Measurements from ENCODE around the gene SYNE1.

Gene SYNE1

DNA sequence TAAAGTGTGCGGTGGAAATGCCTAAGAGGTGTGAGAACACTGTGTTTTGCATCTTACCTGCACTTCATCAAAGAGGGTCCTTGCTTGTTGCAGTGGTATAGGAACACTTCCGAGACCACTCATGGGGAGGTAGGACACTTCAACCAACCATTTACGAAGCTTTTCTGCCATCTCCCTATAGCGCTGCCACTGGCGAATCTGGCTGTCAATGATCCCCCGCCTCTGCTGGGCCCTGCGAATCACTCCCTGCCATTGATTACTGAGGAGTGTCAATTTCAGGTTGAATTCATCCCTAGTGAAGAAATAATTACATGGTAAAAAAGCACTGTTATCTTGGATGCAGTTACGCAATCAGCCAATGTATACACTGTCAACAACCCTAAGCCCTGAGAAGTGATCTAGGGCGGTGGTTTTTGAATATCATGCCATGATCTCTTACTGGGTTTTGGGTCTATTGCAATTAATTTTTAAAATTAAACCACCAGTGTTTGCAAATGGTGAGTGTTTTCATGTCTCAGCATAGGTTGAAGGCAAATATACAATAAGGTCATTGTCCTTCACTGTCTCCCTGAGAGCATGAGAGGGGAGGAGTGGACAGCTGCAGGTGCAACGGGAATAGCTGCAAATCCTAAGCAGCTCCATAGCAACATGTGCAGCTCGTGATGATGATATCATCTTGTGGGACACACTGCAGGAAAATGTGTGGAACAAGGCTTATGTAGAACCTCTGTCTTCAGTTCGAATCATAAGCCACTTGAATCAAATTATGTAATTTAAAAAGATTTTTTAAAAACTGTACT is 429.0 kb downstream of the SYNE1 start:
- H3K4me3 Mint-ChIP-seq = no peak overlapping the region
- H3K27ac Mint-ChIP-seq = no peak overlapping the region
- no peaks in the 10 kb centered on the region for H3K27me3 Mint-ChIP-seq (ENCODE audit: low read depth)
- H3K36me3 Mint-ChIP-seq (ENCODE audit: low read depth) = peaks cover 58% of the 10 kb centered on the region
- H3K4me1 Mint-ChIP-seq = no peaks in the 10 kb centered on the region
- TF ChIP-seq, protein P1, sequence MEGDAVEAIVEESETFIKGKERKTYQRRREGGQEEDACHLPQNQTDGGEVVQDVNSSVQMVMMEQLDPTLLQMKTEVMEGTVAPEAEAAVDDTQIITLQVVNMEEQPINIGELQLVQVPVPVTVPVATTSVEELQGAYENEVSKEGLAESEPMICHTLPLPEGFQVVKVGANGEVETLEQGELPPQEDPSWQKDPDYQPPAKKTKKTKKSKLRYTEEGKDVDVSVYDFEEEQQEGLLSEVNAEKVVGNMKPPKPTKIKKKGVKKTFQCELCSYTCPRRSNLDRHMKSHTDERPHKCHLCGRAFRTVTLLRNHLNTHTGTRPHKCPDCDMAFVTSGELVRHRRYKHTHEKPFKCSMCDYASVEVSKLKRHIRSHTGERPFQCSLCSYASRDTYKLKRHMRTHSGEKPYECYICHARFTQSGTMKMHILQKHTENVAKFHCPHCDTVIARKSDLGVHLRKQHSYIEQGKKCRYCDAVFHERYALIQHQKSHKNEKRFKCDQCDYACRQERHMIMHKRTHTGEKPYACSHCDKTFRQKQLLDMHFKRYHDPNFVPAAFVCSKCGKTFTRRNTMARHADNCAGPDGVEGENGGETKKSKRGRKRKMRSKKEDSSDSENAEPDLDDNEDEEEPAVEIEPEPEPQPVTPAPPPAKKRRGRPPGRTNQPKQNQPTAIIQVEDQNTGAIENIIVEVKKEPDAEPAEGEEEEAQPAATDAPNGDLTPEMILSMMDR (IDR thresholded peaks at IDR 0.05; ENCODE audit: unreplicated experiment in 3 of 3) = no peak
- no peaks in the 10 kb centered on the region for H3K9me3 Mint-ChIP-seq

DNA sequence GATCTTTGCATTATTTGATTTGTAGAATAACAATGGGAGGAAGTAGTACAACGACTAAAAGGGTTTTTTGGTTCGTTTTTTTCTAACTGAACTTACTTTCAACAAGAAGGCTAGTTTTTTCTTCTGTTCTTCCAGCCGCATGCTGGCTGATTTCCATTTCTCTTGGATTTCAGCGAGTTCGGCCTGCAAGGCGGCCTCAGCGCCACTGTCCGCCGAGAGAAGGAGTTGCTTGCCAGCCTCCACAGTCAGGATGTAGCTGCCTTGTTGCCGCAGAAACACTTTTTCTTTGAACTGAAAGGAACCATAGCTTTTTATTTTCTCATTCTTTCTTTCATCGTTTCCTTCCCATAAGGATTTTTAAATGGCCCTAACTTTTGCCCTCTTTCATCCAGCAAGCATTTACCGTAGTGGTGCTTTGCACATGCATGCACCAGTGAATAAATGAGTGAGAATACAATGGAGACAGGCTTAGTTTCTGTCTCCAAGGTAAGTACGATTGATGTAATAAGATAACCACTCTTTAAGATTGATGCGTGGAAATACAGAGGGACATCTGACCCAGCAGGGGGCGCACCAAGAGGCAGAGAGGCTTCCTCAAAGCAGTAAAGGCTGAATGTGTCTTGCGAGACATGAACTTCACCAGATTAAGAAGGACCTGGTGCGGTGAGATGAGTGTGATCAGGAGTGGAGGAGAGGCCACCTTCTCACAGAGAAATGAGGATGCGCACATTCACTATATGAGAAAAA is 430.9 kb downstream of the SYNE1 start:
- no peaks in the 10 kb centered on the region for H3K27me3 Mint-ChIP-seq (ENCODE audit: low read depth)
- TF ChIP-seq, protein P1 (IDR thresholded peaks at IDR 0.05; ENCODE audit: unreplicated experiment in 3 of 3) = peak in 1 of 3 experiments; percentile 24
- no peaks in the 10 kb centered on the region for H3K9me3 Mint-ChIP-seq
- H3K4me1 Mint-ChIP-seq = no peaks in the 10 kb centered on the region
- peak overlapping the region in 1 of 3 experiments; percentile 2 for H3K27ac Mint-ChIP-seq
- H3K4me3 Mint-ChIP-seq = no peak overlapping the region
- H3K36me3 Mint-ChIP-seq (ENCODE audit: low read depth) = peaks cover 58% of the 10 kb centered on the region

DNA sequence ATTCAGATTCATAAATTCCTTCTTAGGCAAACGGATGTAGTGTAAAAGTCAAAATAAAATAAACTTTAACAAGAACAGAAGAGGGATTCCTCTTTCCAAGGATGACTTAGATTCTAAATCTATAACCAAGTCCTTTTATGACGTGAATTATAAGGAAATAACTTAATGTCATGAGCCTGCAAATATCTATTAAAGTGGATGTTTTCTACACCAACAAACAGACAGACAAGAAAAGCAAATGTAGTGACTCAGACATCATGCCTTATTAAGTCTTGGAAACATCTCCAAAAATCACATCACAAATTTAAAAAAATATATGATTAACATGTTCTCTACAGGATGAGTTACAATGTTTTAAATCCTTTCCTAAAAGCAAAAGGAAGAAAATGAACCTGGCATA is 432.6 kb downstream of the SYNE1 start:
- Mint-ChIP-seq H3K27ac (no peak overlapping the region), H3K27me3 (ENCODE audit: low read depth) (no peaks in the 10 kb centered on the region), H3K4me3 (no peak overlapping the region), H3K4me1 (no peaks in the 10 kb centered on the region), H3K36me3 (ENCODE audit: low read depth) (peaks cover 60% of the 10 kb centered on the region), H3K9me3 (no peaks in the 10 kb centered on the region)
- TF ChIP-seq, protein P1 (IDR thresholded peaks at IDR 0.05; ENCODE audit: unreplicated experiment in 3 of 3) = no peak

DNA sequence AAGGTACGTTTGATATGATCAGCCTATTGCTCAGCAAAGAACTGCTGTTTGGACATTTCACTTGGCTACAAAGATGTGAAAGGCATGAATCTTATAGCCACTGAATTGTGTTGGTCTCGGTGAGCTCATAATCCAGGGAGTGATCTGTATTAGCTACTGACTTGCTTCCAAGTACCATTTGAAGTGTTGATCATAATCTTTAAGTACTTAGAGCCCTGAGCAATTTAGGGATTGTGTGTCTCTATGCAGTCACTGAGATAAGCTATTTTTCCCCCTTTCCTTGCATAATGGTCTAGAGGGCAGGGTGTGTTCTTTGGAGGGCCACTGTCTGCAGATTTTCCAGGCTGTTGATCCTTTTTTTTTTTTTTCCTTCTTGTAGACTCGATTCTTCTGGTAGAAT is 436.0 kb downstream of the SYNE1 start:
- Mint-ChIP-seq H3K27ac (no peak overlapping the region), H3K4me3 (no peak overlapping the region), H3K9me3 (peaks cover 8% of the 10 kb centered on the region), H3K27me3 (ENCODE audit: low read depth) (no peaks in the 10 kb centered on the region), H3K4me1 (no peaks in the 10 kb centered on the region), H3K36me3 (ENCODE audit: low read depth) (peaks cover 70% of the 10 kb centered on the region)
- TF ChIP-seq, protein P1 (IDR thresholded peaks at IDR 0.05; ENCODE audit: unreplicated experiment in 3 of 3) = no peak

DNA sequence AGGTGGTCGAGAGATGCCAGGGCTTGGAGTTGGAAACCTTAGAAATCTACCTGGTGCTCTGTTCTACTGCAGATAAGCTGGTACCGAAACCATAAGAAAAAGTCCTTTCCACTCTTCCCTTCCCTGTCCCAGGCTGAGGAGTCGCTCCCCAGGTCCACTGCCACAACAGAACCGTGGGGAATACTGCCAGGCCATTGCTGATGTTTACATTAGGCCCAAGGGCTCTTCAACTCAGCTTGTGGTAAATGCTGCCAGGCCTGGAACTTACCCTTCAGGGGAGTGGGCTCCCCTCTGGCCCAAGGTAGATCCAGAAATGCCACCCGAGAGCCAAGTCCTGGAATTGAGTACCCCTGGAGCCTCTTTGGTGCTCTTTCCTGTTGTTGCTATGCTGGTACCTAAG is 441.3 kb downstream of the SYNE1 start:
- Mint-ChIP-seq H3K27me3 (ENCODE audit: low read depth) (no peaks in the 10 kb centered on the region), H3K36me3 (ENCODE audit: low read depth) (peaks cover 80% of the 10 kb centered on the region), H3K27ac (no peak overlapping the region), H3K9me3 (peaks cover 17% of the 10 kb centered on the region), H3K4me3 (no peak overlapping the region), H3K4me1 (no peaks in the 10 kb centered on the region)
- TF ChIP-seq, protein P1 (IDR thresholded peaks at IDR 0.05; ENCODE audit: unreplicated experiment in 3 of 3) = no peak
